Epithelial cell of prostate (primary cell): Measurements from ENCODE around the gene ZNF839.
"Not testable (repeated sequence)": the region's sequence is repeated elsewhere in the genome, so short reads cannot be mapped to it uniquely, and the experiment has no call there.

ENCODE experiments used
- DNase-seq: peaks from one replicate; pipeline ENCODE4 v3.0.0-alpha.2; 2011; ENCODE audit warnings: low read depth, low spot score
- H3K27ac ChIP-seq: fragments of 450-650 bp; 2 replicates; pipeline ENCODE4 v1.5.1; 2017; ENCODE audit warnings: mild to moderate bottlenecking

Gene ZNF839

GRCh38 chr14:102333795-102334705, 14.5 kb downstream of the ZNF839 start:
- no peak for DNase-seq
- H3K27ac ChIP-seq: no peak overlapping the region

- DNase-seq: no peak
- H3K27ac ChIP-seq: no peak overlapping the region
Measured at GRCh38 chr14:102335163-102335562, 15.6 kb downstream of the ZNF839 start.

GRCh38 chr14:102338724-102339123, 19.2 kb downstream of the ZNF839 start:
- no peak for DNase-seq
- H3K27ac ChIP-seq: no peak overlapping the region

- no peak for DNase-seq
- no peak overlapping the region for H3K27ac ChIP-seq
Measured at GRCh38 chr14:102341566-102341965, 22.0 kb downstream of the ZNF839 start.

GRCh38 chr14:102342238-102342637, 22.7 kb downstream of the ZNF839 start:
- no peak overlapping the region for H3K27ac ChIP-seq
- no peak for DNase-seq

GRCh38 chr14:102344084-102344483, 24.5 kb downstream of the ZNF839 start:
- DNase-seq: no peak
- H3K27ac ChIP-seq: no peak overlapping the region

GRCh38 chr14:102344485-102344884, 24.9 kb downstream of the ZNF839 start:
- no peak for DNase-seq
- no peak overlapping the region for H3K27ac ChIP-seq

- DNase-seq: no peak
- no peak overlapping the region for H3K27ac ChIP-seq
Measured at GRCh38 chr14:102345232-102345631, 25.7 kb downstream of the ZNF839 start.

- H3K27ac ChIP-seq: no peak overlapping the region
- DNase-seq: no peak
Measured at GRCh38 chr14:102346645-102347044, 27.1 kb downstream of the ZNF839 start.

GRCh38 chr14:102348376-102348775, 28.8 kb downstream of the ZNF839 start:
- H3K27ac ChIP-seq: no peak overlapping the region
- DNase-seq: no peak

GRCh38 chr14:102351023-102351422, 31.5 kb downstream of the ZNF839 start:
- no peak overlapping the region for H3K27ac ChIP-seq
- DNase-seq: no peak

- H3K27ac ChIP-seq: not testable (repeated sequence)
Measured at GRCh38 chr14:102351593-102351992, 32.0 kb downstream of the ZNF839 start.

GRCh38 chr14:102352213-102352612, 32.7 kb downstream of the ZNF839 start:
- DNase-seq: no peak
- H3K27ac ChIP-seq: no peak overlapping the region

More at GRCh38 chr14:102351593-102351992, 32.0 kb downstream of the ZNF839 start:
- DNase-seq: not testable (repeated sequence)

- no peak overlapping the region for H3K27ac ChIP-seq
- no peak for DNase-seq
Measured at GRCh38 chr14:102353126-102353619, 33.6 kb downstream of the ZNF839 start.

GRCh38 chr14:102356280-102356679, 36.7 kb downstream of the ZNF839 start:
- peak overlapping the region; percentile 56 for H3K27ac ChIP-seq
- DNase-seq: no peak

- H3K27ac ChIP-seq: no peak overlapping the region
- DNase-seq: no peak
Measured at GRCh38 chr14:102359341-102359740, 39.8 kb downstream of the ZNF839 start.

- H3K27ac ChIP-seq: no peak overlapping the region
- no peak for DNase-seq
Measured at GRCh38 chr14:102360388-102360787, 40.8 kb downstream of the ZNF839 start.

GRCh38 chr14:102362084-102362483, 42.5 kb downstream of the ZNF839 start:
- no peak for DNase-seq
- peak overlapping the region; percentile 92 for H3K27ac ChIP-seq

GRCh38 chr14:102362545-102363181, 43.1 kb downstream of the ZNF839 start, which contains the start of the genes CINP and TECPR2:
Gene CINP, minus strand, starts transcription at chr14:102362890. Its CDS starts 39 bp downstream, at chr14:102362851.
Gene TECPR2, plus strand, starts transcription at chr14:102362941. Its CDS starts 13,781 bp downstream, at chr14:102376722.
- DNase-seq: peak; percentile 69
- H3K27ac ChIP-seq: peak within 1 kb of the TSS; percentile 92

GRCh38 chr14:102363182-102363943, 43.8 kb downstream of the ZNF839 start:
- no peak for DNase-seq
- peak overlapping the region; percentile 92 for H3K27ac ChIP-seq
